ENCODE results near the gene S100A1.
"Not testable (repeated sequence)": the region's sequence is repeated elsewhere in the genome, so short reads cannot be mapped to it uniquely, and the experiment has no call there.

- TF ChIP-seq CTCF (conservative IDR thresholded peaks at IDR 0.05; ENCODE audit: low read depth, low read length); EZH2 (IDR thresholded peaks at IDR 0.05; ENCODE audit: low read length, unreplicated experiment); EZH2phosphoT487 (IDR thresholded peaks at IDR 0.05; ENCODE audit: borderline replicate concordance, low read length): not testable (repeated sequence)
These were observed 40.4 kb downstream of the S100A1 start for GRCh38 chr1:153668672-153669071.

Measured in PC-3 (cell line).